ENCODE measurements around the gene CPS1.

CPS1 gene

DNA sequence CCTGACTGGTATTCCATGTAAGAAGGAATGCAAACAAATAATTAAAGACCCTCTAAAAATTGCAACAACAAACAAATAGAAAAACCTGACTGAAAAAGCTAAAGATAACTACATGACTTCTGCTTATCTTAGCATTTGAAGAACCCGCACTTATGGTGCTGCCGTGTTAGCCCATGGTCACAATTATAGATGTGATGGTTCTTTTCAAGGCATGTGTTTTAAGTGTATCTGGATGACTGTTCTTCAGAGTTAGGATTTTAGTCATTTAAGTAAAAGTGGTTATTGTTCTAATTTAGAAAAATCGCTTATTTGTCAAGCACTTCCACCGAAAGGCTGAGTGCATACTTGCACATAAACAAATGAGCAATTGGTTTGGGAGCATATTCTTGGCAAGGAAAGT is 77.3 kb downstream of the CPS1 start:
- no peak for TF ChIP-seq ZNF140 (tag by site-specific recombination; IDR thresholded peaks at IDR 0.05)
- TF ChIP-seq ZNF362 (tag by site-specific recombination; IDR thresholded peaks at IDR 0.05), result no peak
- no peak for TF ChIP-seq ZNF707 (tag by site-specific recombination; IDR thresholded peaks at IDR 0.05)
- no peak for TF ChIP-seq SETDB1 (IDR thresholded peaks at IDR 0.05; ENCODE audit: insufficient read length, low read length)
- no peak for TF ChIP-seq ZFHX2 (tag by site-specific recombination; conservative IDR thresholded peaks at IDR 0.05)
- TF ChIP-seq ZNF488 (tag by site-specific recombination; IDR thresholded peaks at IDR 0.05), result no peak
- TF ChIP-seq ZNF791 (tag by site-specific recombination; IDR thresholded peaks at IDR 0.05), result no peak
- no peaks in the 10 kb centered on the region for H3K4me1 ChIP-seq (ENCODE audit: control insufficient read depth, insufficient read depth, low read length)
- H3K4me3 ChIP-seq (ENCODE audit: low read depth, low read length), result no peak overlapping the region
- POLR2A ChIA-PET, result no interaction called here
- no peaks in the 10 kb centered on the region for H3K9me3 ChIP-seq (ENCODE audit: control insufficient read depth, insufficient read depth, low read depth, low read length)
- H3K36me3 ChIP-seq (ENCODE audit: control insufficient read depth in 2 of 2, insufficient read depth in 1 of 2, low read length in 2 of 2), result no peaks in the 10 kb centered on the region
- H3K27ac ChIP-seq (ENCODE audit: extremely low read depth, low read depth, low read length), result no peak overlapping the region
- CTCF ChIA-PET, result interaction anchor here (0.6 kb wide), 1 partner anchor 397 kb away, joined by 3 read pairs; no protein-coding TSS in a partner anchor

- H3K36me3 ChIP-seq (ENCODE audit: control insufficient read depth in 2 of 2, insufficient read depth in 1 of 2, low read length in 2 of 2), result no peaks in the 10 kb centered on the region
- no peaks in the 10 kb centered on the region for H3K4me1 ChIP-seq (ENCODE audit: control insufficient read depth, insufficient read depth, low read length)
- CTCF ChIA-PET, result no interaction called here
- H3K9me3 ChIP-seq (ENCODE audit: control insufficient read depth, insufficient read depth, low read depth, low read length), result no peaks in the 10 kb centered on the region
- POLR2A ChIA-PET, result no interaction called here
- TF ChIP-seq ZNF747 (tag by site-specific recombination; IDR thresholded peaks at IDR 0.05), result no peak
- TF ChIP-seq IKZF3 (tag by site-specific recombination; IDR thresholded peaks at IDR 0.05), result no peak
- TF ChIP-seq ZNF354C (tag by site-specific recombination; IDR thresholded peaks at IDR 0.05; ENCODE audit: borderline replicate concordance, low read depth), result no peak
- no peak for TF ChIP-seq ZNF335 (tag by site-specific recombination; conservative IDR thresholded peaks at IDR 0.05)
- no peak for TF ChIP-seq YY1 (tag by site-specific recombination; IDR thresholded peaks at IDR 0.05)
- TF ChIP-seq, protein P1, sequence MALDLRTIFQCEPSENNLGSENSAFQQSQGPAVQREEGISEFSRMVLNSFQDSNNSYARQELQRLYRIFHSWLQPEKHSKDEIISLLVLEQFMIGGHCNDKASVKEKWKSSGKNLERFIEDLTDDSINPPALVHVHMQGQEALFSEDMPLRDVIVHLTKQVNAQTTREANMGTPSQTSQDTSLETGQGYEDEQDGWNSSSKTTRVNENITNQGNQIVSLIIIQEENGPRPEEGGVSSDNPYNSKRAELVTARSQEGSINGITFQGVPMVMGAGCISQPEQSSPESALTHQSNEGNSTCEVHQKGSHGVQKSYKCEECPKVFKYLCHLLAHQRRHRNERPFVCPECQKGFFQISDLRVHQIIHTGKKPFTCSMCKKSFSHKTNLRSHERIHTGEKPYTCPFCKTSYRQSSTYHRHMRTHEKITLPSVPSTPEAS (tag by site-specific recombination; IDR thresholded peaks at IDR 0.05), result no peak
- TF ChIP-seq ZNF76 (tag by site-specific recombination; IDR thresholded peaks at IDR 0.05; ENCODE audit: borderline replicate concordance, low read depth), result no peak
- no peak for TF ChIP-seq HOXC10 (CRISPR knock-in tag; IDR thresholded peaks at IDR 0.05)
- TF ChIP-seq ZNF777 (tag by site-specific recombination; IDR thresholded peaks at IDR 0.05; ENCODE audit: borderline replicate concordance), result no peak
- no peak for TF ChIP-seq ZNF776 (tag by site-specific recombination; IDR thresholded peaks at IDR 0.05; ENCODE audit: borderline replicate concordance)
- TF ChIP-seq, protein P2, sequence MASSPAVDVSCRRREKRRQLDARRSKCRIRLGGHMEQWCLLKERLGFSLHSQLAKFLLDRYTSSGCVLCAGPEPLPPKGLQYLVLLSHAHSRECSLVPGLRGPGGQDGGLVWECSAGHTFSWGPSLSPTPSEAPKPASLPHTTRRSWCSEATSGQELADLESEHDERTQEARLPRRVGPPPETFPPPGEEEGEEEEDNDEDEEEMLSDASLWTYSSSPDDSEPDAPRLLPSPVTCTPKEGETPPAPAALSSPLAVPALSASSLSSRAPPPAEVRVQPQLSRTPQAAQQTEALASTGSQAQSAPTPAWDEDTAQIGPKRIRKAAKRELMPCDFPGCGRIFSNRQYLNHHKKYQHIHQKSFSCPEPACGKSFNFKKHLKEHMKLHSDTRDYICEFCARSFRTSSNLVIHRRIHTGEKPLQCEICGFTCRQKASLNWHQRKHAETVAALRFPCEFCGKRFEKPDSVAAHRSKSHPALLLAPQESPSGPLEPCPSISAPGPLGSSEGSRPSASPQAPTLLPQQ (tag by site-specific recombination; IDR thresholded peaks at IDR 0.05), result no peak
- no peak for TF ChIP-seq ZNF707 (tag by site-specific recombination; IDR thresholded peaks at IDR 0.05)
- no peak for TF ChIP-seq ZNF324 (tag by site-specific recombination; IDR thresholded peaks at IDR 0.05)
- TF ChIP-seq ZNF530 (tag by site-specific recombination; IDR thresholded peaks at IDR 0.05; ENCODE audit: low read depth), result no peak
- no peak for TF ChIP-seq ZNF10 (tag by site-specific recombination; IDR thresholded peaks at IDR 0.05)
- H3K4me3 ChIP-seq (ENCODE audit: low read depth, low read length), result no peak overlapping the region
- H3K27ac ChIP-seq (ENCODE audit: extremely low read depth, low read depth, low read length), result no peak overlapping the region
These were observed 78.9 kb downstream of the CPS1 start for GRCh38 chr2:210635257-210635656.
